K562 (cell line): ENCODE measurements around the gene SPOUT1. TPM values are rescaled to one million over a fixed set of nuclear protein-coding genes. Genes with fewer than 3 reads are reported as not detected.

Source experiments
- CEBPB ChIP-seq: fragments of 450-650 bp; IDR thresholded peaks from 2 replicates; pipeline ENCODE4 v1.6.1; 2016; ENCODE audit warnings: missing genetic modification characterization, missing compliant biosample characterization
- CREB3 ChIP-seq: fragments of 450-650 bp; conservative IDR thresholded peaks from 2 replicates; pipeline ENCODE4 v1.6.1; 2016; ENCODE audit warnings: missing genetic modification characterization, low read depth, mild to moderate bottlenecking, missing compliant biosample characterization, moderate library complexity
- CREB5 ChIP-seq: fragments of 250-450 bp; sonication (Bioruptor Pico); IDR thresholded peaks from 2 replicates; pipeline ENCODE4 v1.5.0; 2020; ENCODE audit warnings: mild to moderate bottlenecking
- GTF2F1 ChIP-seq: IDR thresholded peaks from 2 replicates; pipeline ENCODE4 v1.6.1; 2011; ENCODE audit warnings: low read depth, low read length, improper control_type of control experiment
- HNRNPUL1 ChIP-seq: fragments of 200-400 bp; formaldehyde crosslinking; IDR thresholded peaks from 2 replicates; pipeline ENCODE4 v1.6.1; 2017; ENCODE audit warnings: low read length
- MYC ChIP-seq, 2 experiments: fragments of 250-450 bp in 1 of 2; sonication (Bioruptor Pico) in 1 of 2; IDR thresholded peaks; 2 replicates each; pipeline versions ENCODE4 v1.5.1 to v1.6.1; 2012 to 2021; ENCODE audit warnings: low read depth in 2 of 2, borderline replicate concordance in 1 of 2, improper control_type of control experiment in 1 of 2, low read length in 1 of 2, mild to moderate bottlenecking in 1 of 2, moderate library complexity in 1 of 2
- NR2C2 ChIP-seq, 2 experiments: fragments of 200-800 bp in 1 of 2; sonication (Bioruptor generic) in 1 of 2; sonication (generic) in 1 of 2; formaldehyde crosslinking in 1 of 2; IDR thresholded peaks; 2 replicates each; pipeline versions ENCODE4 v1.6.1 to v1.8.0; 2016 to 2022; ENCODE audit warnings: mild to moderate bottlenecking in 1 of 2, missing compliant biosample characterization in 1 of 2, missing genetic modification characterization in 1 of 2, missing genetic modification reagents in 1 of 2
- POLR2H ChIP-seq: IDR thresholded peaks from 2 replicates; pipeline ENCODE4 v1.6.1; 2016; ENCODE audit warnings: missing genetic modification characterization, low read depth, mild to moderate bottlenecking, control low read depth, missing compliant biosample characterization, moderate library complexity
- PTBP1 ChIP-seq: fragments of 200-400 bp; formaldehyde crosslinking; IDR thresholded peaks from 2 replicates; pipeline ENCODE4 v1.6.1; 2017; ENCODE audit warnings: low read depth, low read length
- RBM14 ChIP-seq: fragments of 200-400 bp; formaldehyde crosslinking; IDR thresholded peaks from 2 replicates; pipeline ENCODE4 v1.6.1; 2018; ENCODE audit warnings: low read depth, mild to moderate bottlenecking, low read length, moderate library complexity, borderline replicate concordance; ENCODE audit not compliant: insufficient read depth
- SFPQ ChIP-seq: fragments of 200-400 bp; formaldehyde crosslinking; IDR thresholded peaks from 2 replicates; pipeline ENCODE4 v1.6.1; 2017; ENCODE audit warnings: mild to moderate bottlenecking, low read depth, low read length, moderate library complexity
- SIN3A ChIP-seq, 2 experiments: fragments of 150-350 bp in 1 of 2; IDR thresholded peaks; 2 replicates each; pipeline ENCODE4 v1.6.1; 2011 to 2016; ENCODE audit warnings: borderline replicate concordance in 2 of 2, low read depth in 2 of 2, low read length in 2 of 2, mild to moderate bottlenecking in 2 of 2, moderate library complexity in 2 of 2; ENCODE audit not compliant: control insufficient read depth in 1 of 2
- TCF7L2 ChIP-seq: fragments of 150-350 bp; IDR thresholded peaks from 2 replicates; pipeline ENCODE4 v1.6.1; 2016; ENCODE audit warnings: low read depth, mild to moderate bottlenecking, low read length, moderate library complexity
- USF1 ChIP-seq: sonication (generic); formaldehyde crosslinking; IDR thresholded peaks from 2 replicates; pipeline ENCODE4 v1.9.0; 2022; ENCODE audit warnings: mild to moderate bottlenecking, missing genetic modification reagents
- YY1 ChIP-seq, 3 experiments: IDR thresholded peaks; 2 replicates each; pipeline ENCODE4 v1.6.1; 2011; ENCODE audit warnings: low read length in 2 of 3, mild to moderate bottlenecking in 2 of 3, moderate library complexity in 2 of 3, borderline replicate concordance in 1 of 3, control low read depth in 1 of 3, low read depth in 1 of 3; ENCODE audit not compliant: insufficient read depth in 3 of 3, insufficient replicate concordance in 2 of 3, control insufficient read depth in 1 of 3, insufficient read length in 1 of 3; ENCODE audit errors: extremely low read depth in 1 of 3
- ZNF511 ChIP-seq: sonication (generic); formaldehyde crosslinking; IDR thresholded peaks from 2 replicates; pipeline ENCODE4 v1.8.0; 2022; ENCODE audit warnings: mild to moderate bottlenecking, missing genetic modification reagents
- ZNF707 ChIP-seq: fragments of 250-450 bp; sonication (Bioruptor Pico); conservative IDR thresholded peaks from 2 replicates; pipeline ENCODE4 v1.8.0; 2022; ENCODE audit warnings: inconsistent platforms, mild to moderate bottlenecking, moderate library complexity
- polyA plus RNA-seq, 8 experiments: library from polyadenylated mRNA; depleted of rRNA in 4 of 8; stranded (reverse) in 5 of 8; unstranded in 3 of 8; fragments of >200 nt; fragmentation: Nextera tagmentation in 2 of 8; fragmentation: Illumina TruSeq in 1 of 8; extraction: Ambion mirVana in 2 of 8; extraction: Trizol in 1 of 8; gene quantifications; 2 replicates each; pipeline versions ENCODE4 v1.2.1 to v1.2.3, GENCODE V29; 2011 to 2014; ENCODE audit warnings: inconsistent platforms in 1 of 8, missing spikeins in 1 of 8
- total RNA-seq, 7 experiments: library from RNA; depleted of rRNA in 6 of 7; stranded (reverse); fragments of >200 nt in 6 of 7; fragmentation: Illumina TruSeq in 2 of 7; extraction: Trizol in 2 of 7; gene quantifications; 2 replicates each; pipeline versions ENCODE4 v1.2.1 to v1.2.3, GENCODE V29; 2011 to 2021; ENCODE audit warnings: low replicate concordance in 1 of 7

The SPOUT1 gene
- total and polyA plus RNA-seq, 9 of the 15 experiments (the other 6 are each of a cell fraction or from before 2014, with no cell fraction given), result 10.6 to 121 (median 37.4) TPM

- TF ChIP-seq NR2C2 (CRISPR knock-in tag; IDR thresholded peaks at IDR 0.05) (no peak), NR2C2 (tag; IDR thresholded peaks at IDR 0.05) (no peak), CREB3 (tag) (no peak), ZNF707 (CRISPR knock-in tag) (no peak), MYC (IDR thresholded peaks at IDR 0.05; ENCODE audit: low read depth, low read length) (no peak), MYC (CRISPR knock-in tag; IDR thresholded peaks at IDR 0.05; ENCODE audit: borderline replicate concordance, low read depth) (no peak), CEBPB (tag) (no peak), SFPQ (no peak), HNRNPUL1 (no peak), ZNF511 (CRISPR knock-in tag) (peak; percentile 16; the same call in 1 of the 2 replicates), POLR2H (tag) (no peak), YY1 (IDR thresholded peaks at IDR 0.05; ENCODE audit: borderline replicate concordance in 1 of 3, control insufficient read depth in 1 of 3, extremely low read depth in 1 of 3, insufficient read depth in 3 of 3, insufficient read length in 1 of 3, insufficient replicate concordance in 2 of 3, low read depth in 1 of 3, low read length in 2 of 3) (peak in 1 of 3 experiments; percentile 28), GTF2F1 (no peak), PTBP1 (no peak), TCF7L2 (no peak), USF1 (CRISPR knock-in tag) (no peak), CREB5 (CRISPR knock-in tag) (no peak), SIN3A (IDR thresholded peaks at IDR 0.05; ENCODE audit: borderline replicate concordance in 2 of 2, control insufficient read depth in 1 of 2, low read depth in 2 of 2, low read length in 2 of 2) (no peak), RBM14 (no peak)
- TF ChIP-seq, all 486 proteins: peak for 12
Measured at GRCh38 chr9:128771094-128771721, 58.4 kb downstream of the SPOUT1 start (continued).
